T follicular helper cell (primary cell): ENCODE measurements around the gene PAFAH1B1.
"Not testable (repeated sequence)": the region's sequence is repeated elsewhere in the genome, so short reads cannot be mapped to it uniquely, and the experiment has no call there.

ENCODE experiments used
- DNase-seq: peaks from one replicate; pipeline ENCODE4 v3.0.0-alpha.2; 2020; ENCODE audit warnings: low read depth

PAFAH1B1 gene

DNA sequence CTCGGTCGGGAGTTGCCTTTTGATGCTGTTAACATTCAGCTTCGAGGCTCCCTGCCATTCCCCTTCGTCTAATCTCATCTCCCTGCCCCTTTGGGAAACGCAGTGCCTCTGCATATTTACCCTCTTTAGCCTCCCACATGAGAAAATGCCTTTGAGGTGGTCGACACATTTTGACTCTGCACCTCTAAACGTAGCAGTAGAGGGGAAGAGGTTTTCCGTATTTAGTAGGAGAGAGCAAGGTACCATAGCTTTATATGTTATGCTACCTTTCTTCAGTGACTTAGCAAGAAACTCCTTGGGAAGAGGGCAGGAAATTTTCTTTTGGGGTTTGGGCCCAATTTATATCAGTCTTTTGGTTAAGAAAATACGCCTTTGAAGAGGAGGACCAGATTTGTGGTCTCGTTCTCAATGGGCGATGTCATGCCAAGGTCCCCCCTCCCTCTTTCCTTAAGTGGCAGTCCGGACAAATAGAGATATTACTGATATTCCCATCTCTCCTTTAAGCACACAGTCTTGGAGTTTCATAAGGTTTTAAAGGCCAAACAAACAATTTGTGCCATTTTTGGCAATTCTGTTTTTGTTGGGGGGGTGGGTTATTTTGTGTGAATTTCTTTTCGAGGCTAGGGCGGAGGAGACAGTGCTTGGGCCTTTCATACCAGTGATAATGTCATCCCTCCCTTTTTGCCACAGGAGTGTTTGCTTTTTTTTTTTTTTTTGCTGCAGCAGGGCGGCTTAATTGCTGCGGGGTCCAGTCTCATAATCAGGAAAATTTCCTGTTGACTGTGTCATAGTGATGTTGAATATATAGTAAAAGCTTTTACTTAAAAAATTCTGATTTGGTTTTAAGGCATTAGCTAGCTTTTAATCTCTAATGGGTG lies 1.5 kb downstream of the PAFAH1B1 start:
- DNase-seq = peak; percentile 6

DNA sequence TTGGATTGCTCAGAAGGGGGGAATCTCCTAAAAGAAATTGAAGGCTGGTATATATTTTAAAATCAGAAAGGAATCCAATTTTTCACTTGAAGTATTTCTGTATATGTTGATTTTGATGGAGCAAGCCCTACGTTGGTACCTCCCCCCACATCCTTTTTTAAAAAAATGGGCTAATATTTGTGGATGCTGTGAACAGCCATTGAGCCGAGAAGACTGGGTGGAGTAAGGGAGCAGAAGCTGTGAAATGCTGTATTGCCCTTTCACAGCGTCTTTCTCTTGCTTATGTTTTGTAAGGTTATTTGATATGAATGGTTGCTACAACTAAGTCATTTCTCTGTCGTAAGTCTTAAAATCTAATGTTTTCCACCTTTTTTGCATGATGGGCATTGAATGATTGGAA lies 2.3 kb downstream of the PAFAH1B1 start:
- no peak for DNase-seq

DNA sequence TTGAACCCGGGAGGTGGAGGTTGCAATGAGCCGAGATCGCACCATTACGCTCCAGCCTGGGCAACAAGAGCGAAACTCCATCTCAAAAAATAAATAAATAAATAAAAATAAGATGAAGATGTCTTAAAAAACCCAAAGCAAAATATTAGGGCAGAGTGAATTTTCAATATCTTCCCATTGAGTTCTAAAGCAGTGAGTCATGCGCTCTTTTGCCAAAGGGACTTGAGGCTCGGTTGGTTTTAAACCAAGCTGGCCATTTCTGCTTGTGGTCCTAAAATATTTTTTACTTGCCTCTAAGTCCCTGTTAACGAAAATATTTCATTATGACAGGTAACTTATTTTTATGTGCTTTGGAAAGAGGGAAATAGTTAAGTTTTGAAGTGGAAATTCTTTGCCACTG lies 4.7 kb downstream of the PAFAH1B1 start:
- DNase-seq = no peak

- no peak for DNase-seq
These were observed 9.2 kb downstream of the PAFAH1B1 start for GRCh38 chr17:2602597-2603017.

DNA sequence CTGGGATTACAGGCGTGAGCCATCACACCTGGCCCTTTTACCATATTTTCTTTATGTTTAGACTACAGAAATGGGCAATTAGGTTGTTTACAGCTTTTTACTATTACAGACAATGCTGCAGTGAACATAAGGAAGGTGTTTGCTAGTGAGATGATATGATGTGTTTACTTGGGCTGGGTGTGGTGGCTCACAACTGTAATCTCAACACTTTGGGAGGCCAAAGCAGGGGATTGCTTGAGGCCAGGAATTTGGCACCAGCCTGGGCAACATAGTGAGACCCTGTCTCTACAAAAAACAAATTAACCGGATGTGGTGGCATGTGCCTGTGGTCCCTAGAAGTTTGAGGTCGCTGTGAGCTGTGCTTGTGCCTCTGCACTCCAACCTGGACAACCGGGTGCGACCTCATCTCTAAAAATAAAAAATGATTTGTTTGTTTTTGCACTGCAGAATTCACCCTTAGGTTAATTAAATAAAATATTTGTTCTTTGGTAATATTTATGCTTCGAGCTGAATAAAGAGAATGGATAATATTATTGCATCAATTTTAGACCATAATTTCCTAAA lies 15.0 kb downstream of the PAFAH1B1 start:
- DNase-seq = no peak

DNA sequence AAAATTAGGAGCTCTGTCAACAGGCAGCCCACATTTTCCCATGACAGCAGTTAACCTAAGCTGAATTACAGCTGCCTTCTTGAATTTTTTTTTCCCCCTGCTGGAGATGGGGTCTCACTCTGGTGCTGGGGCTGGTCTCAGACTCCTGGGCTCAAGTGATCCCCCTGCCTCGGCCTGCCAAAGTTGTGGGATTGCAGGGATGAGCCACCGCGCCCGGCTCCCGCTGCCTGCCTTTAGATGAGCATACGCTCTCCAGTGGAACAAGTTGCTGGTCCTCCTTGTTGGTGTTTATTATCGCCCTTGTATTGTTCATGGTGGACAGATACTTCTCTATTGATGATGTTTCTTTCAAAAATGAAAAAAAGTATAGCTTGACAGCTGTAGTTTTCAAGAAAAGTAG lies 15.6 kb downstream of the PAFAH1B1 start:
- DNase-seq = no peak

DNA sequence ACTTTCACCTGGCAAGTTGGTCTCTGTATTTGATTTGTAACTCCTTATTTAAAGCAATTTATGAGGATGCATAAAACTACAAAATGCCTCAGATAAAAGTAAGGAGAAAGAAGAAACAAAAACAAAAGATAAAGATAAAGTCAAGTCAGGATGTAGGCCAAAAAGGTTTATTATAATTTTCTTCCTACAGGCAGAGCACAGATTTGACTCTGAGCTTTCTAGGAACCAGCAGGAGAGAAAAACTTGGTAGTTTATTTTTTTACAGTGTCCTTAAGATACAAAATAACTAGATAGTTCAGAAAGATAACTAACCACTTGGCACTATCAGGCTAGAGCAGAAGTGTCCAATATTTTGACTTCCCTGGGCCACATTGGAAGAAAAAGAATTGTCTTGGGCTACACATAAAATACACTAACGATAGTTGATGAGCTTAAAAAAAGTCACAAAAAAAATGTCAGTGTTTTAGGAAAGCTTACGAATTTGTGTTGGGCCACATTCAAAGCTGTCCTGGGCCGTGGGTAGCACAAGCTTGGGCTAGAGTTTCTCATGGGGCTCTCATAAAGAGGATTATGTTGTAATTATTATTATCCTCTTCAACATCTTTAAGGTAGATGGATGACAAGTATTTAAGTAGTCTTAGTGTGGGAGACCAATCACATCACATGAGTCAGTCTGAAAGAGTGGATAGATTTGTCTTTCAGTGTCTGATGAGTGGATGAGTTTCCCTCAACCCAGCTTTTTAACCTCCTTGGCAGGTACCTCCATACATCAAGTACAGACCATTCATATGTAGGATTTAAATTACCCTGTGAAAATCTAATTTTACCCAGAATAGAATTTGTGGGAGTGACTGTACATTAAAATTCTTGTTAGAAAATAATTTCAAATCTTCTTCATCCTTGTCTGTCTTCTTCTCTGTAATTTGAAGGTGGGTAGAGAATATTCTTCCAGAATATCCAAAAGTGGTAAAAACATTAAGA lies 17.0 kb downstream of the PAFAH1B1 start:
- no peak for DNase-seq

- DNase-seq = no peak
These were observed 18.2 kb downstream of the PAFAH1B1 start for GRCh38 chr17:2611627-2612026.

GRCh38 chr17:2612630-2613029 lies 19.2 kb downstream of the PAFAH1B1 start:
- no peak for DNase-seq

GRCh38 chr17:2613089-2613808 lies 19.8 kb downstream of the PAFAH1B1 start:
- DNase-seq = no peak

DNA sequence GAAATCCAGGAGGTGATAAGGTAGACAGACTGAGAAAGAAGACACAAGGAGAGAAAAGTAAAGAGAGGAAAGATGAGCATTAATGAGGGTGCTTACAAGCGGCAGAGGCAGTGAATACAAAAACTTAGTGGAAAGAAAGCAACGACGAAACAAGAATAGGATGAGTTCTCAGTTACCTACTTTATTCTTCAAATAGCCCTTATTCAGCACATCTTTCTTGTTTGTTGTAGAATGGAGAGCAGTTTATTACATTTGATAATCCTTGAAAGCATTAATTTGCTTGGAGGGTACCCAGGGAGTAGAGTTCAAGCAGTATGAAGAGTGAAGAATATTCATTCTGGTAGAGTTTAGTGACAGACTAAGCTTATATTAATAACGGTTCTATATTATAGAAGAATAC lies 22.4 kb downstream of the PAFAH1B1 start:
- DNase-seq = no peak

- no peak for DNase-seq
These were observed 27.8 kb downstream of the PAFAH1B1 start for GRCh38 chr17:2621241-2621640.

DNA sequence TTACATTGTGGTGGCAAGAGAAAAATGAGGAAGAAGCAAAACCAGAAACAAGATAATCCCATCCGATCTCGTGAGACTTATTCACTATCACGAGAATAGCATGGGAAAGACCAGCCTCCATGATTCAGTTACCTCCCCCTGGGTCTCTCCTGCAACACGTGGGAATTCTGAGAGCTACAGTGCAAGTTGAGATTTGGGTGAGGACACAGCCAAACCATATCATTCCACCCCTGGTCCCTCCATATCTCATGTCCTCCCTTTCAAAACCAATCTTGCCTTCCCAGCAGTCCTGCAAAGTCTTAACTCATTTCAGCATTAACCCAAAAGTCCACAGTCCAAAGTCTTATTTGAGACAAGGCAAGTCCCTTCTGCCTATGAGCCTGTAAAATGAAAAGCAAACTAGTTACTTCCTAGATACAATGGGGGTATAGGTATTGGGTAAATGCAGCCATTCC lies 28.5 kb downstream of the PAFAH1B1 start:
- DNase-seq = not testable (repeated sequence)

DNA sequence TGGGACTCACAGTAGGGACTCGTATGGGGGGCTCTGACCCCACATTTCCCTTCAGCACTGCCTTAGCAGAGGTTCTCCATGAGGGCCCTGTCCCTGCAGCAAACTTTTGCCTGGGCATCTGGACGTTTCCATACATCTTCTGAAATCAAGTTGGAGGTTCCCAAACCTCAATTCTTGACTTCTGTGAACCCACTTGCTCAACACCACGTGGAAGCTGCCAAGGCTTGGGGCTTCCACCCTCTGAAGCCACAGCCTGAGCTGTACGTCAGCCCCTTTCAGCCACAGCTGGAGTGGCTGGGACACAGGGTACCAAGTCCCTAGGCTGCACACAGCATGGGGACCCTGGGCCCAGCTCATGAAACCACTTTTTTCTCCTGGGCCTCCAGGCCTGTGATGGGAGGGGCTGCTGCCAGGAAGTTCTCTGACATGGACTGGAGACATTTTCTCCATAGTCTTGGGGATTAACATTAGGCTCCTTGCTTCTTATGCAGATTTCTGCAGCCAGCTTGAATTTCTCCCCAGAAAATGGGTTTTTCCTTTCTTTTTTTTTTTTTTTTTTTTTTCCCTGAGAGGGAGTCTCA lies 29.4 kb downstream of the PAFAH1B1 start:
- not testable (repeated sequence) for DNase-seq

- DNase-seq = no peak
These were observed 30.9 kb downstream of the PAFAH1B1 start for GRCh38 chr17:2624292-2624731.

DNA sequence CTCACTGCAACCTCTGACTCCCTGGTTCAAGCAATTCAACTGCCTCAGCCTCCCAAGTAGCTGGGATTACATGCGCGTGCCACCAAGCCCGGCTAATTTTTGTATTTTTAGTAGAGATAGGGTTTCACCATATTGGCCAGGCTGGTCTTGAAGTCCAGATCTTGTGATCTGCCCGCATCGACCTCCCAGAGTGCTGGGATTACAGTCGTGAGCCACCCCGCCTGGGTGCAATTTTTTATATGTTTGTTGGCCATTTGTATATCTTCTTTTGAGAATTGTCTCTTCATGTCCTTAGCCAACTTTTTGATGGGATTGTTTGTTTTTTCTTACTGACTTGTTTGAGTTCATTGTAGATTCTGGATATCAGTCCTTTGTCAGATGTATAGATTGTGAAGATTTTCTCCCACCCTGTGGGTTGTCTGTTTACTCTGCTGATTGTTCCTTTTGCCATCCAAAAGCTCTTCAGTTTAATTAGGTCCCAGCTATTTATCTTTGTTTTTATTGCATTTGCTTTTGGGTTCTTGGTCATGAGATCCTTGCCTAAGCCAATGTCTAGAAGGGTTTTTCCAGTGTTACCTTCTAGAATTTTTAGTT lies 33.3 kb downstream of the PAFAH1B1 start:
- not testable (repeated sequence) for DNase-seq

GRCh38 chr17:2628922-2629321 lies 35.5 kb downstream of the PAFAH1B1 start:
- DNase-seq = not testable (repeated sequence)

DNA sequence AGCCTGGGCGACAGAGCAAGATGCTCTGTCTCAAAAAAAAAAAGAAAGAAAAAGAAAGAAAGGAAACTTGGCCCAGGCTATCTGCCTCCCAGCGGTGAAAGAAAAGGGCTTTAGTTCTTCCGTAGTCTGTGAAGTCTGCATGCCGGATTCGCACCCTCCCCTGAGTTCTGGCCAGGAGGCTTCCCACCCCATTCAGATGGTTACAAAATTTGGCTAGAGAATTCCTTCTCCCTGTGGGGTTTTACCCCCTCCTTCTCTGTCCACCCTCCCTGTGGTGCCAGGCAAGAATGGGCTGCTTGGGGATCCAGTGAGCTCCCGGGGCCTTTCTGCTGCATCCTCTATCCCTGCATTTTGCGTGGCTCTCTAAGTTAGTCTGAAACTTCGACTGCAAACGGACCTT lies 37.8 kb downstream of the PAFAH1B1 start:
- DNase-seq = no peak

GRCh38 chr17:2634361-2634960 lies 41.0 kb downstream of the PAFAH1B1 start:
- no peak for DNase-seq

- no peak for DNase-seq
These were observed 41.8 kb downstream of the PAFAH1B1 start for GRCh38 chr17:2635241-2635640.
